Smooth muscle cell (in vitro differentiated cells): ENCODE results near the gene CABCOCO1. TPM values are rescaled to one million over a fixed set of nuclear protein-coding genes. Genes with fewer than 3 reads are reported as not detected.

Source experiments
- DNase-seq: peaks from one replicate; lab custom pipeline; 2025; ENCODE audit not compliant: unreplicated experiment; lab: John Stamatoyannopoulos, UW
- H2AFZ ChIP-seq: fragments of 200-600 bp; sonication (generic); 2 replicates; pipeline ENCODE4 v1.6.0; 2016; ENCODE audit warnings: antibody characterized with exemption, low read depth, mild to moderate bottlenecking
- H3F3A ChIP-seq: fragments of 200-600 bp; sonication (generic); 2 replicates; pipeline ENCODE4 v1.6.0; 2017; ENCODE audit warnings: antibody characterized with exemption, low read depth
- H3K27ac ChIP-seq: fragments of 200-600 bp; sonication (generic); 2 replicates; pipeline ENCODE4 v1.5.1; 2016; ENCODE audit warnings: low read depth, mild to moderate bottlenecking
- H3K27me3 ChIP-seq: fragments of 200-600 bp; sonication (generic); 2 replicates; pipeline ENCODE4 v1.6.1; 2016; ENCODE audit warnings: low read depth, mild to moderate bottlenecking
- H3K36me3 ChIP-seq: fragments of 200-600 bp; sonication (generic); 2 replicates; pipeline ENCODE4 v1.5.1; 2016; ENCODE audit warnings: low read depth
- H3K4me1 ChIP-seq: fragments of 200-600 bp; sonication (generic); 2 replicates; pipeline ENCODE4 v1.5.1; 2016; ENCODE audit warnings: low read depth
- H3K4me2 ChIP-seq: fragments of 200-600 bp; sonication (generic); 2 replicates; pipeline ENCODE4 v1.6.0; 2016; ENCODE audit warnings: mild to moderate bottlenecking
- H3K4me3 ChIP-seq: fragments of 200-600 bp; sonication (generic); 2 replicates; pipeline ENCODE4 v1.5.1; 2016; ENCODE audit warnings: mild to moderate bottlenecking
- H3K79me2 ChIP-seq: fragments of 200-600 bp; sonication (generic); 2 replicates; pipeline ENCODE4 v1.6.0; 2016; ENCODE audit warnings: low read depth, mild to moderate bottlenecking
- H3K9ac ChIP-seq: fragments of 200-600 bp; sonication (generic); 2 replicates; pipeline ENCODE4 v1.6.0; 2016; ENCODE audit warnings: low read depth
- H3K9me3 ChIP-seq: fragments of 200-600 bp; sonication (generic); replicated peaks from 2 replicates; pipeline ENCODE4 v1.5.1; 2016; ENCODE audit warnings: low read depth
- H4K20me1 ChIP-seq: fragments of 200-600 bp; sonication (generic); 2 replicates; pipeline ENCODE4 v1.6.0; 2016; ENCODE audit warnings: low read depth
- CTCF ChIP-seq: fragments of 200-600 bp; sonication (generic); IDR thresholded peaks from 2 replicates; pipeline ENCODE4 v1.5.1; 2017; ENCODE audit warnings: borderline replicate concordance, mild to moderate bottlenecking, antibody characterized with exemption; ENCODE audit not compliant: insufficient read depth, poor library complexity, severe bottlenecking
- WGBS: methylation state at CpG from one replicate; pipeline ENCODE4 v1.1.7; 2016; ENCODE audit warnings: low lambda C conversion rate; 5-methylcytosine and 5-hydroxymethylcytosine counted together
- polyA plus RNA-seq: library from polyadenylated mRNA; unstranded; fragments of >200 nt; fragmentation: Nextera tagmentation; extraction: Ambion mirVana; gene quantifications from 2 replicates; pipeline ENCODE4 v1.2.1, GENCODE V29; 2016
- total RNA-seq: library from RNA; depleted of rRNA; stranded (reverse); fragments of >200 nt; gene quantifications from 2 replicates; pipeline ENCODE4 v1.2.3, GENCODE V29; 2014

The CABCOCO1 gene
- total and polyA plus RNA-seq, 2 experiments from 2014 or later: 1.2 TPM; not detected in 1

GRCh38 chr10:61632057-61632670 is 30.6 kb upstream of the CABCOCO1 start:
- no peak for TF ChIP-seq CTCF
- Histone ChIP-seq H2AFZ (no peak overlapping the region), H3K36me3 (no peaks in the 10 kb centered on the region), H3F3A (peaks cover 12% of the 10 kb centered on the region), H3K9ac (no peak overlapping the region), H3K79me2 (no peaks in the 10 kb centered on the region), H3K27ac (no peak overlapping the region), H4K20me1 (no peaks in the 10 kb centered on the region), H3K4me2 (no peak overlapping the region), H3K4me3 (no peak overlapping the region), H3K9me3 (no peaks in the 10 kb centered on the region), H3K27me3 (no peaks in the 10 kb centered on the region), H3K4me1 (no peaks in the 10 kb centered on the region)
- WGBS: 96% methylated on average over 4 of the region's 4 CpGs
- no peak for DNase-seq

- H2AFZ ChIP-seq: no peak overlapping the region
- H3K79me2 ChIP-seq: no peaks in the 10 kb centered on the region
- no peaks in the 10 kb centered on the region for H3K27me3 ChIP-seq
- TF ChIP-seq CTCF: no peak
- no peaks in the 10 kb centered on the region for H3K4me1 ChIP-seq
- H3K36me3 ChIP-seq: no peaks in the 10 kb centered on the region
- H3K9ac ChIP-seq: no peak overlapping the region
- no peaks in the 10 kb centered on the region for H4K20me1 ChIP-seq
- no peaks in the 10 kb centered on the region for H3K9me3 ChIP-seq
- H3K4me3 ChIP-seq: no peak overlapping the region
- DNase-seq: no peak
- 73% methylated on average over 3 of the region's 3 CpGs for WGBS
- H3K27ac ChIP-seq: no peak overlapping the region
- no peak overlapping the region for H3K4me2 ChIP-seq
- peaks cover 6% of the 10 kb centered on the region for H3F3A ChIP-seq
Measured at GRCh38 chr10:61633665-61634064, 29.1 kb upstream of the CABCOCO1 start.

- WGBS: 92% methylated on average over 1 of the region's 1 CpG
- Histone ChIP-seq H3K9me3 (no peaks in the 10 kb centered on the region), H3K4me1 (no peaks in the 10 kb centered on the region), H3K9ac (no peak overlapping the region), H3K27me3 (no peaks in the 10 kb centered on the region), H3K4me2 (no peak overlapping the region), H4K20me1 (no peaks in the 10 kb centered on the region), H3F3A (no peaks in the 10 kb centered on the region), H2AFZ (no peak overlapping the region), H3K27ac (no peak overlapping the region), H3K4me3 (no peak overlapping the region), H3K79me2 (no peaks in the 10 kb centered on the region), H3K36me3 (no peaks in the 10 kb centered on the region)
- DNase-seq: no peak
- TF ChIP-seq CTCF: no peak
Measured at GRCh38 chr10:61634746-61635145, 28.0 kb upstream of the CABCOCO1 start.

DNA sequence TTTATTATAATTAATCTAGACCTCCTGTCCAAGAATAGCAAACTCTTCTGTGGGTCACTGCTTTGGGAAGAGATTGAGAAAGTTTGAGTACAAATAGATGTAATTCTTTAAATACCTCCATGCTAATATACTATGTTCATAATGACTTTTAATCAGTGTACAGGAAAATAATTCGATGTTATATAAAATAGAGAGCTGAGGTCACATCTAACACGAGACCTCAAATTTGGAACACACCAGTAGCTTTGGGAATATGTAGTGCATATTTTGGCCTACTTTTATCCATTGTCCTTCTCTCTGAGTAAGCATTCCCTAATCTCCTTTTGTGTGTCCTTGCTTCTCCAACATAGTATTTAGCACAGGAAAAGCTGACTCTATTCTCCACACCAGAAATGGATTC is 27.3 kb upstream of the CABCOCO1 start:
- H3K79me2 ChIP-seq: no peaks in the 10 kb centered on the region
- 89% methylated on average over 2 of the region's 2 CpGs for WGBS
- no peak overlapping the region for H3K27ac ChIP-seq
- H3K4me2 ChIP-seq: no peak overlapping the region
- no peak overlapping the region for H3K9ac ChIP-seq
- no peaks in the 10 kb centered on the region for H3K9me3 ChIP-seq
- no peaks in the 10 kb centered on the region for H3K36me3 ChIP-seq
- DNase-seq: no peak
- H3K27me3 ChIP-seq: no peaks in the 10 kb centered on the region
- no peak for TF ChIP-seq CTCF
- H3K4me1 ChIP-seq: no peaks in the 10 kb centered on the region
- H2AFZ ChIP-seq: no peak overlapping the region
- no peaks in the 10 kb centered on the region for H4K20me1 ChIP-seq
- H3K4me3 ChIP-seq: no peak overlapping the region
- no peaks in the 10 kb centered on the region for H3F3A ChIP-seq
